ENCODE data around the gene PFDN5.
A peak's percentile ranks its signal among the peaks of the same experiment; 100 is the strongest.

PFDN5 gene

DNA sequence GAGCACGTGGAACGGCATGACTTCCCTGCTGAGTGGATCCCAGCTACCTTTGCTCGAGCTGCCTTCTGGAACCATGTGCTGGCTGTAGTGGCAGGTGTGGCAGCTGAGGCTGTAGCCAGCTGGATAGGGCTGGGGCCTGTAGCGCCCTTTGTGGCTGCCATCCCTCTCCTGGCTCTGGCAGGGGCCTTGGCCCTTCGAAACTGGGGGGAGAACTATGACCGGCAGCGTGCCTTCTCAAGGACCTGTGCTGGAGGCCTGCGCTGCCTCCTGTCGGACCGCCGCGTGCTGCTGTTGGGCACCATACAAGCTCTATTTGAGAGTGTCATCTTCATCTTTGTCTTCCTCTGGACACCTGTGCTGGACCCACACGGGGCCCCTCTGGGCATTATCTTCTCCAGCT, 42.0 kb upstream of the PFDN5 start:
- H3K27me3 ChIP-seq (ENCODE audit: insufficient read depth, poor library complexity, severe bottlenecking), result no peaks in the 10 kb centered on the region
- H3K4me3 ChIP-seq (replicated peaks; ENCODE audit: insufficient read depth, low read length), result peak overlapping the region; percentile 94; the same call in 1 of the 2 replicates
- H3K27ac ChIP-seq (replicated peaks), result no peak overlapping the region
- no peak for DNase-seq (ENCODE audit: low read depth in 1 of 2, low spot score in 1 of 2)
- TF ChIP-seq, protein P1, sequence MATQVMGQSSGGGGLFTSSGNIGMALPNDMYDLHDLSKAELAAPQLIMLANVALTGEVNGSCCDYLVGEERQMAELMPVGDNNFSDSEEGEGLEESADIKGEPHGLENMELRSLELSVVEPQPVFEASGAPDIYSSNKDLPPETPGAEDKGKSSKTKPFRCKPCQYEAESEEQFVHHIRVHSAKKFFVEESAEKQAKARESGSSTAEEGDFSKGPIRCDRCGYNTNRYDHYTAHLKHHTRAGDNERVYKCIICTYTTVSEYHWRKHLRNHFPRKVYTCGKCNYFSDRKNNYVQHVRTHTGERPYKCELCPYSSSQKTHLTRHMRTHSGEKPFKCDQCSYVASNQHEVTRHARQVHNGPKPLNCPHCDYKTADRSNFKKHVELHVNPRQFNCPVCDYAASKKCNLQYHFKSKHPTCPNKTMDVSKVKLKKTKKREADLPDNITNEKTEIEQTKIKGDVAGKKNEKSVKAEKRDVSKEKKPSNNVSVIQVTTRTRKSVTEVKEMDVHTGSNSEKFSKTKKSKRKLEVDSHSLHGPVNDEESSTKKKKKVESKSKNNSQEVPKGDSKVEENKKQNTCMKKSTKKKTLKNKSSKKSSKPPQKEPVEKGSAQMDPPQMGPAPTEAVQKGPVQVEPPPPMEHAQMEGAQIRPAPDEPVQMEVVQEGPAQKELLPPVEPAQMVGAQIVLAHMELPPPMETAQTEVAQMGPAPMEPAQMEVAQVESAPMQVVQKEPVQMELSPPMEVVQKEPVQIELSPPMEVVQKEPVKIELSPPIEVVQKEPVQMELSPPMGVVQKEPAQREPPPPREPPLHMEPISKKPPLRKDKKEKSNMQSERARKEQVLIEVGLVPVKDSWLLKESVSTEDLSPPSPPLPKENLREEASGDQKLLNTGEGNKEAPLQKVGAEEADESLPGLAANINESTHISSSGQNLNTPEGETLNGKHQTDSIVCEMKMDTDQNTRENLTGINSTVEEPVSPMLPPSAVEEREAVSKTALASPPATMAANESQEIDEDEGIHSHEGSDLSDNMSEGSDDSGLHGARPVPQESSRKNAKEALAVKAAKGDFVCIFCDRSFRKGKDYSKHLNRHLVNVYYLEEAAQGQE (IDR thresholded peaks at IDR 0.05; ENCODE audit: insufficient replicate concordance, low read depth), result no peak
- TF ChIP-seq, protein P2, sequence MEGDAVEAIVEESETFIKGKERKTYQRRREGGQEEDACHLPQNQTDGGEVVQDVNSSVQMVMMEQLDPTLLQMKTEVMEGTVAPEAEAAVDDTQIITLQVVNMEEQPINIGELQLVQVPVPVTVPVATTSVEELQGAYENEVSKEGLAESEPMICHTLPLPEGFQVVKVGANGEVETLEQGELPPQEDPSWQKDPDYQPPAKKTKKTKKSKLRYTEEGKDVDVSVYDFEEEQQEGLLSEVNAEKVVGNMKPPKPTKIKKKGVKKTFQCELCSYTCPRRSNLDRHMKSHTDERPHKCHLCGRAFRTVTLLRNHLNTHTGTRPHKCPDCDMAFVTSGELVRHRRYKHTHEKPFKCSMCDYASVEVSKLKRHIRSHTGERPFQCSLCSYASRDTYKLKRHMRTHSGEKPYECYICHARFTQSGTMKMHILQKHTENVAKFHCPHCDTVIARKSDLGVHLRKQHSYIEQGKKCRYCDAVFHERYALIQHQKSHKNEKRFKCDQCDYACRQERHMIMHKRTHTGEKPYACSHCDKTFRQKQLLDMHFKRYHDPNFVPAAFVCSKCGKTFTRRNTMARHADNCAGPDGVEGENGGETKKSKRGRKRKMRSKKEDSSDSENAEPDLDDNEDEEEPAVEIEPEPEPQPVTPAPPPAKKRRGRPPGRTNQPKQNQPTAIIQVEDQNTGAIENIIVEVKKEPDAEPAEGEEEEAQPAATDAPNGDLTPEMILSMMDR (IDR thresholded peaks at IDR 0.05; ENCODE audit: insufficient read depth, low read length), result no peak
- TF ChIP-seq SPI1 (IDR thresholded peaks at IDR 0.05; ENCODE audit: borderline replicate concordance, low read depth) (no peak), GABPA (IDR thresholded peaks at IDR 0.05; ENCODE audit: low read depth) (no peak), POLR2AphosphoS5 (IDR thresholded peaks at IDR 0.05; ENCODE audit: low read depth) (no peak)

DNA sequence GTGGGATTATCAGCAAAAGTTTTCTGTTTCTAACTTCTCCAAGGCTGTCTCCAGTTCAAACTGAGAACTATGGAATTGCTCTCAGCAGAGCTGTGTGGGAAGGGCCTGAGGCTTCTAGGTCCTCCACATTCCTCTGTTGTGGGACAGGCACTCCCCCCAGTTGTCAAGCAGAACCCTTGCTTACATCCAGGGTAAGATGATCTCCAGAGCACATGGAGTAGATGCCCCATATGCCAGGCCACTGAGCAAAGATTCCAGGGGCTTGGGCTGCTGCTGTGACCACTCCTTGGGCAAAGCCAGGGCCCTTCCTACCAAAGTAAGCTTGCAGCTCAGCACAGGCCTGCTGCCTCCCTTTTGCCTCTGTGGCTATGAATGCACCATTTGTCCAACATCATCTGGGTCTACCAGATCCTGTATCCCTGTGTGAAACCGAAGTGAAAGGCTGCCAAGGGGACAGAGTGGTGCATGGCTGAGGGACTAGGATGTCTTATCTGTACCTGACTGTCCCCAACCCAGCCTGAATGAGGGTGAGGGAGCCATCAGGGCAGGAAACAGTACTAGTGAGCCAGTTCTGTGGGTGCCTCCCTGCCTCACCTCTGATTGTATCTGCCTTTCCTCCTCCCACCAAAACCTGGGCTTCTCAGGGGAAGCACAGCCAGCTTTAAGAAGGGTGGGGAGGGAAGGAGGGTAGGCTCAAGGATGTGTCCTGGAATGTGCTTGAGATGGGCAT, 40.4 kb upstream of the PFDN5 start:
- no peak overlapping the region for H3K4me3 ChIP-seq (replicated peaks; ENCODE audit: insufficient read depth, low read length)
- TF ChIP-seq SPI1 (IDR thresholded peaks at IDR 0.05; ENCODE audit: borderline replicate concordance, low read depth), result no peak
- TF ChIP-seq, protein P1 (IDR thresholded peaks at IDR 0.05; ENCODE audit: insufficient replicate concordance, low read depth), result no peak
- TF ChIP-seq, protein P2 (IDR thresholded peaks at IDR 0.05; ENCODE audit: insufficient read depth, low read length), result no peak
- no peak overlapping the region; the same call in 1 of the 2 replicates for H3K27ac ChIP-seq (replicated peaks)
- no peak for DNase-seq (ENCODE audit: low read depth in 1 of 2, low spot score in 1 of 2)
- H3K27me3 ChIP-seq (ENCODE audit: insufficient read depth, poor library complexity, severe bottlenecking), result no peaks in the 10 kb centered on the region

- Histone ChIP-seq H3K27me3 (ENCODE audit: insufficient read depth, poor library complexity, severe bottlenecking) (no peaks in the 10 kb centered on the region), H3K27ac (replicated peaks) (peak overlapping the region; percentile 24), H3K4me3 (replicated peaks; ENCODE audit: insufficient read depth, low read length) (no peak overlapping the region)
- peak in 1 of 2 experiments; percentile 76 for DNase-seq (ENCODE audit: low read depth in 1 of 2, low spot score in 1 of 2)
- peak; percentile 100 for TF ChIP-seq SPI1 (IDR thresholded peaks at IDR 0.05; ENCODE audit: borderline replicate concordance, low read depth)
- TF ChIP-seq, protein P2 (IDR thresholded peaks at IDR 0.05; ENCODE audit: insufficient read depth, low read length), result no peak
Measured at GRCh38 chr12:53255996-53256395, 39.3 kb upstream of the PFDN5 start.

Measured in HL-60 (cell line).